DND-41 (cell line): ENCODE measurements around the gene MAP7D1.

ENCODE experiments used
- EZH2 ChIP-seq: IDR thresholded peaks from 3 replicates; pipeline ENCODE4 v1.6.1; 2012; ENCODE audit warnings: borderline replicate concordance, low read depth, mild to moderate bottlenecking, moderate library complexity, low read length, inconsistent platforms; ENCODE audit not compliant: severe bottlenecking
- TF ChIP-seq, protein P1 (sequence below): IDR thresholded peaks from 2 replicates; pipeline ENCODE4 v1.5.1; 2012; ENCODE audit warnings: borderline replicate concordance, low read length, moderate library complexity, mild to moderate bottlenecking; ENCODE audit not compliant: poor library complexity, severe bottlenecking; ENCODE audit errors: extremely low read depth

DNA sequence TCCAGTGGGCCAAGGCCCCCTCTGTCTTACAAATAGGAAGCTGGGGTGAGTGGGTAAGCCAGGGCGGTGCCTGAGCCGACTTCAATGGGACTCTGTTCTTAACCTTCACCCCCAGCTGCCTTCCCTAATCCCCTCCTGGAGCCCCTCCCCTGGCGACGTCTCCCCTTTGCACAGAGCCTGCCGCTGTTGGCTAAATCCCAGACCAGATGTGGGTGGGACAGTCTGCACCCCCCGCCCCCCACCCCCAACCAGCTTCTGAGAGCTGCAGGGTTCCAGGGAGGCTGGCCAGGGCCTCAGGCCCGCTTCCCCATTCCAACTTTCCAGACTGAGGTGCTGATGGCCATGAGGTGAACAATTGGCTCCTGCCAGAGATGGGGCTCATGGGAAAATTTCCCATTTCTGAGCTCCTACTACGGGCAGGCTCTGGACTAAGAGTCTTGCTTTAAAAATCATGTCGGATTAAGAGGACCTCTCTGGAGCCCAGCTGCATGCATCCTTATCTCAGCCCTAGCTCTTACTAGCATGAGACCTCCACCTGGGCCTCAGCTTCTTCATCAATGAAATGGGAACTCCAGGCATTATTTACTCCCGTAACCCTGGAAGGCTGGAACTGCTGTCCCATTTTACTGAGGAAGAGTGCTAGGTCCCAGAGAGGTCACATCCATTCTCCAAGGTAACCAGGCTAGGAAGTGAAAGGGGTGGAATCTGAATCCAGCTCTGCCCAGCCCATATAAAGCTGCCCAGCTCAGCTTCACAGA lies 37.3 kb upstream of the MAP7D1 start:
- TF ChIP-seq, protein P1, sequence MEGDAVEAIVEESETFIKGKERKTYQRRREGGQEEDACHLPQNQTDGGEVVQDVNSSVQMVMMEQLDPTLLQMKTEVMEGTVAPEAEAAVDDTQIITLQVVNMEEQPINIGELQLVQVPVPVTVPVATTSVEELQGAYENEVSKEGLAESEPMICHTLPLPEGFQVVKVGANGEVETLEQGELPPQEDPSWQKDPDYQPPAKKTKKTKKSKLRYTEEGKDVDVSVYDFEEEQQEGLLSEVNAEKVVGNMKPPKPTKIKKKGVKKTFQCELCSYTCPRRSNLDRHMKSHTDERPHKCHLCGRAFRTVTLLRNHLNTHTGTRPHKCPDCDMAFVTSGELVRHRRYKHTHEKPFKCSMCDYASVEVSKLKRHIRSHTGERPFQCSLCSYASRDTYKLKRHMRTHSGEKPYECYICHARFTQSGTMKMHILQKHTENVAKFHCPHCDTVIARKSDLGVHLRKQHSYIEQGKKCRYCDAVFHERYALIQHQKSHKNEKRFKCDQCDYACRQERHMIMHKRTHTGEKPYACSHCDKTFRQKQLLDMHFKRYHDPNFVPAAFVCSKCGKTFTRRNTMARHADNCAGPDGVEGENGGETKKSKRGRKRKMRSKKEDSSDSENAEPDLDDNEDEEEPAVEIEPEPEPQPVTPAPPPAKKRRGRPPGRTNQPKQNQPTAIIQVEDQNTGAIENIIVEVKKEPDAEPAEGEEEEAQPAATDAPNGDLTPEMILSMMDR: no peak
- TF ChIP-seq EZH2: no peak
